Sciatic nerve (tissue), 2 donors: ENCODE results near the gene LMTK2. TPM values are rescaled to one million over a fixed set of nuclear protein-coding genes. Genes with fewer than 3 reads are reported as not detected.

Experiments used
- ATAC-seq: fragments of 200-7000 bp; cut with Tn5 transposase; one replicate; pipeline ENCODE4 v1.9.1; 2020; ENCODE audit warnings: mild to moderate bottlenecking, moderate library complexity
- DNase-seq: peaks from one replicate; pipeline ENCODE4 v3.0.0-alpha.2; 2020; ENCODE audit warnings: low spot score
- intact Hi-C: fragments of 100-400 bp; cut with DNase I; formaldehyde crosslinking; loops from one replicate; pipeline ENCODE4 v1.14.2; 2022
- total RNA-seq: library from RNA; stranded (reverse); fragmentation: NEBNext Ultra II Directional; extraction: Animal tissue kit (Norgen Biotek cat#: 25700); gene quantifications from one replicate; pipeline ENCODE4 v1.2.1, GENCODE V29; 2021
- donor health status: DM: no; HTN: no; CAD: no.
- donor health status: DM: no; HTN: no; CAD: no.

Gene LMTK2
- 14.5 TPM for total RNA-seq

GRCh38 chr7:98106647-98107312 lies at the start of gene LMTK2:
LMTK2 (plus strand) TSS chr7:98106862; CDS start chr7:98107178, 316 bp downstream.
- ATAC-seq (peak; percentile 100), DNase-seq (peak; percentile 98)
- intact Hi-C loops, result loop anchor here (5.0 kb wide), 1 partner anchor 61 kb away; no protein-coding TSS in a partner anchor

DNA sequence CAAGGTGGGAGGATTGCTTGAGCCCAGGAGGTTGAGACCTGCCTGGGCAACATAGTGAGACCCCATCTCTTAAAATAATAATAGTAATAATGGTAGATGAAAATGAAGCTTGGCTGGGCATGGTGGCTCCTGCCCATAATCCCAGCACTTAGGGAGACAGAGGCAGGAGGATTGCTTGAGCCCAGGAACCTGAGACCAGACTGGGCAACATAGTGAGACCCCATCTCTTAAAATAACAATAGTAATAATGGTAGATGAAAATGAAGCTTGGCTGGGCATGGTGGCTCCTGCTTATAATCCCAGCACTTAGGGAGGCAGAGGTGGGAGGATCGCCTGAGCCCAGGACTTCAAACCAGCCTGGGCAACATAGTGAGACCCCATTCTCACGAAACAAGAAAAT lies 49.5 kb upstream of the LMTK2 start:
- intact Hi-C loops, result no loop called here
- DNase-seq (no peak), ATAC-seq (no peak)

GRCh38 chr7:98058186-98058585 lies 48.5 kb upstream of the LMTK2 start:
- DNase-seq (no peak), ATAC-seq (no peak)
- intact Hi-C loops, result no loop called here

GRCh38 chr7:98064233-98064632 lies 42.4 kb upstream of the LMTK2 start:
- intact Hi-C loops, result no loop called here

GRCh38 chr7:98066208-98066607 lies 40.5 kb upstream of the LMTK2 start:
- no peak for ATAC-seq
- DNase-seq, result no peak
- intact Hi-C loops, result no loop called here

More at GRCh38 chr7:98064233-98064632, 42.4 kb upstream of the LMTK2 start:
- DNase-seq, result no peak
- ATAC-seq, result no peak

DNA sequence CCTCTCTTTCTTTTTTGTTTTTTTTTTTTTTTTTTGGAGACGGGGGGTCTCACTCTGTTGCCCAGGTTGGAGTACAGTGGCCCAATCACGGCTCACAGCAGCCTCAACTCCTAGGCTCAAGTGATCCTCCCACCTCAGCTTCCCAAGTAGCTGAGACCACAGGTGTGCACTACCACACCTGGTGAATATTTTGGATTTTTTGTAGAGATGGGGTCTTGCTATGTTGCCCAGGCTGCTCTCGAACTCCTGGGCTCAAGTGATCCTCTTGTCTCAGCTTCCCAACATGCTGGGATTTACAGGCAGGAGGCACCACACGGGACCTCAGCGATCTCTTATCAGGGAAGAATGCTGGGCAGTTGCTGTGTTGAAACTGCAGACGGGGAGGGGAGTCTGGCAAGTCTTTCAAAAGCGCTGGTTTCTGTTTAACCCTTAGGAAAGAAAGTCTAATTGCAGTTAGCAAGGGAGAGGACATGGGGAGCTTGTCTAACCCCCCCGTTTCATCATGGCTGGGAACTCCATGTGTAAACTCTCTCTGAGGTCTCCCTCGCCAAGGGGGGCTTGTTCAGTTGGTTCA lies 39.6 kb upstream of the LMTK2 start:
- no peak for DNase-seq
- no peak for ATAC-seq
- intact Hi-C loops, result no loop called here

DNA sequence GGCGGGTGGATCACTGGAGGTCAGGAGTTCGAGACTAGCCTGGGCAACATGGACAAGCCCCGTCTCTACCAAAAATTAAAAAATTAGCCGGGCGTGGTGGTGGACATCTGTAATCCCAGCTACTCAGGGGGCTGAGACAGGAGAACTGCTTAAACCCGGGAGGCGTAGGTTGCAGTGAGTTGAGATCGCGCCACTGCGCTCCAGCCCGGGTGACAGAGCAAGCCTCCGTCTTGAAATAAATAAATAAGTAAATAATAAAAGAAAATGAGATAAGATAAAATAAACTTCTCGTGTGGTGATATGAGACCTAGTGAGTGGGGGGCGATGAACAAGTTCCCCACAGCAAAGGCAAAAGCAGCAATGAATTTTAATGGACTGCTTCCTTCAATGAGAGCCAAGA lies 33.6 kb upstream of the LMTK2 start:
- DNase-seq (no peak), ATAC-seq (no peak)
- intact Hi-C loops, result no loop called here

GRCh38 chr7:98075801-98076200 lies 30.9 kb upstream of the LMTK2 start:
- DNase-seq, result no peak
- no peak for ATAC-seq
- intact Hi-C loops, result no loop called here

- no peak for DNase-seq
- ATAC-seq, result no peak
- intact Hi-C loops, result no loop called here
These were observed 28.9 kb upstream of the LMTK2 start for GRCh38 chr7:98077762-98078161.

DNA sequence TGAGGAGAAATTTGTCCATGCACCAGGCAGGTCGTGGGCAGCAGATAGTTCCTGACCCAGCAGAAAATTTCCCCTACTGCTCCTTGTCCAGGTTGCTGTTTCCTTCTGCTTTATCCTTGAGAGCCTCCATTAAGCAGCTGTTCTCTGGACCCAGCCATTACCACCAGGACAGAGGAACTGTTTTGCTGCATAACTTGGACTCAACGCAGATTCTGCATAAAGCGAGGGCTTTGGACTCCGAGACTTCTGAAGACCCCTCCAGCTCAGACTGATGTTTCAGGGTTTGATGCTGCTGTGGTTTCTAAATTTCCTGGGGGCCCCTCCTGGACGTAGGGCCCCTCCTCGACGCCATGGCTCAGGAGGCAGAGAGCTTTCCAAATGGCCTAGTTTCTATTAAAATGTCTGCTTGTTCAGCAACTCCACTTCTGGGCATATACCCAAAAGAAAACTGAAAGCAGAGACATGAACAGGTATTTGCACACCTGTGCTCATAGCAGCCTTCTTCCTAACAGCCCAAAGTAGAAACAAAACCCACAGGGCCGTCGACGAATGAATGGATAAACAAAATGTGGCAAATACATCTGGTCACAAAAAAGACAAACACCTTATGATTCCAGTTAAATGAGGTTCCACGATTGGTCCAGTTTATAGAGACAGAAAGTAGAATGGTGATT lies 28.3 kb upstream of the LMTK2 start:
- intact Hi-C loops, result no loop called here
- ATAC-seq (no peak), DNase-seq (no peak)

DNA sequence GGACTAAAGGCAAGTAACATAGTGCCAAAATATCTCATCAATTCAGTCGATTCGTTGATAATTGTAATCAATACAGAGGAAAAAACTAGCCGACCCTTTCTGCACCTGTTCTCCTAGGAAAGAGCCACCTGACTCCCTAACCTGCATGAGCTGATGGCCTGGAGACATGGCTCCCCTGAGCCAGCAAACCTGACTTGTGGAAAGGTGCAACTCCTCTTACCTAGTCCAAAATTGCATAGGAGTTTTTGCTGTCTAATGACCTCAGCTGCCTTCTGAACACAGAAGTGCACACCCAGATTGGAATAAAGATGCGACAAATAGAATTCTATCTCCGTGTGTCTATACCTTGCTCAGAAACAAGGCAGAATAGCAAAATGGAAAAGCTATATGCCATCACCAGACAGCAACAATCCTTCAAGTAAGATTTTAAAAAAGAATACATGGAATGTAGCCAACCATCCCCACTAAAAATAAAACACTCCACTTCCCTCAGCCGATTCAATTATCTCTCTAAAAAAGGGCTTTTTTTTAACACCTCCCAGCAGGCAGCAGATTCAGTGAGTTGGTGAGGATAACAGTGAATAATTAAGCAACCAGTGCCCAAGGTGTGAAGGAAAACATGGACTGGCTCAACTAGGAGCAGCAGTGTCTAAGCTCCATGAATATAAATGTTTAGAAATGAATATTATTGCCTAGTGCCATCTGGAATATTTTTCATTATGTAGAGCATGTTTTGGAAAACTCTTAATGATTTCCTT lies 26.6 kb upstream of the LMTK2 start:
- intact Hi-C loops, result loop anchor here (5.0 kb wide), 1 partner anchor 1182 kb away; no protein-coding TSS in a partner anchor
- no peak for DNase-seq
- ATAC-seq, result no peak

- intact Hi-C loops, result loop anchor here (5.0 kb wide), 1 partner anchor 1181 kb away; no protein-coding TSS in a partner anchor
- DNase-seq, result no peak
- ATAC-seq, result no peak
These were observed 25.3 kb upstream of the LMTK2 start for GRCh38 chr7:98081319-98081718.

DNA sequence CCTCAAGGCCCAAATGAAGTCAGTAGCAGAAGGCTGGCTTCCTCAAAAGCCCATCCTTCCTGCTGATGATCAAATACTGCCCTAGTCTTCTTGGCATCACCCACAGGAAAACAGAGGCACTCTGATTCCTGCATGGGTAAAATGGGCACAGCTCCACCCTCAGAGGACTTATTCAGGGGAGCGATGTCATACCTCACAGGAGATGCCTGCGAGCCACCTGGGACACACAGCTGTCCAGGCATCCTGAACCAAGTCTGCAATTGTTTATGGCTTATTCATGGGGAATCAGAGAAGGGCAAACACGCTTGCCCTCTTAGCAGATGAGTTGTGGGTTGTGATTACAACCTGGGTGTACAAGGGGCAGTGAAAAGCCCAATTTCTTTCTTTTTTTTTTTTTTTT lies 22.0 kb upstream of the LMTK2 start:
- no peak for ATAC-seq
- intact Hi-C loops, result loop anchor here (5.0 kb wide), 1 partner anchor 1178 kb away; no protein-coding TSS in a partner anchor
- DNase-seq, result no peak

DNA sequence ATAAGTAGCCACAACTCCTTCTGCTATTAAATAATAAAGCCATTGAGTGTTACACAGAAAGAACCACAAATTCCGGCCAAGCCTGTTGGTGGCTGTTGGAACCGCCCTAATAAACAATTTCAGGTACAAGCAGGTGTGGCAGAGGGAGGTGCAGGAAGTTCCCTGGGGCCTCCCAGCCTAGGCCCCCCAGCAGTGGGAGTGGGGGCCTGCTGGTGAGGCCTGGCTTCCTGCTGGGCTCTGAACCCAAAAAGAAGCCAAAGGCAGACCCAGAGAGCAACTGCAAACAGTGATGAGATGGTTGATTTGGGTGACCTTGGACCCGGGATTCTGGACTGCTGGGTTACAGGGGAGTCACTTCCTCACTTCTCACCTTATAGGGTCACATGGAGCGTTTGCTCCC lies 21.0 kb upstream of the LMTK2 start:
- intact Hi-C loops, result no loop called here
- no peak for ATAC-seq
- no peak for DNase-seq

DNA sequence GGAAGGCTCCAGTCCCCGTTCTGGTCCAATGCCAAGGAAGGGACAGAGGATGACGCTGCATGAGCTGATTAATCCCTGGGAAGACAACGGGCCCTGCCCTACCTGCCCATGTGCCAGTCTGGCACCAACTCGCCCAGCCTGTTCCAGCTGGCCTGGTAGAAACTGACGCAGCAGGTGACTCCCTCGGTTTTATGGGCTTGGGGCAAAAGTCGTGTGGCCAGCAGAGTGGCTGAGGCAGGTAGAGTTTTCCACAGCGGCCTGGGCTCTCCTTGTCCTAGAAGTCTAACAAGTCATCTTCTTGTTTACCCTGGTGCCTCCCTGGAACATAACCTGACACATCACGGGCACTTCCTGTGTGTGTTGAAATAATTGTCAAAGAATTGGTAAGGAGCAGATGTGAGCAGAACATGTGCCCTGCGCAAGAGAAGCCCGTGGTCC lies 20.4 kb upstream of the LMTK2 start:
- intact Hi-C loops, result no loop called here
- ATAC-seq, result no peak
- DNase-seq, result no peak

DNA sequence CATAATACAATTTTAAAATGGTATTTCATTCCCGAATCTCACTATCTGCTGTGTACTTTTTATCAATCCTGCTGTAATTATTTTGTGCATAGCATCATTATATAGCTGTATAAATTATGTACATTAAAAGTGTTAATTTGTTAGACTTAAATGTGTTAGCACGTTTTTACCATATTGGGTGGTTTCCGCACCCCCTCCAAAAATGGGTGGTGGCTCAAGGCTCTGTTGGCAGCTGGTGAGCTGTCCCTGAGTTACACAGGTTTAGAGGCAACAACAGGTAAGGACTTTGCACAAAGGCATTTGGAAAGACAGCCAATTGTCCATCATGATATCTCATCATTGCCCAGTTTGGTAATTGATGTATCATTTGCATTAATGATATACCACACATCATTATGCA lies 18.6 kb upstream of the LMTK2 start:
- ATAC-seq, result no peak
- intact Hi-C loops, result no loop called here
- DNase-seq, result no peak

DNA sequence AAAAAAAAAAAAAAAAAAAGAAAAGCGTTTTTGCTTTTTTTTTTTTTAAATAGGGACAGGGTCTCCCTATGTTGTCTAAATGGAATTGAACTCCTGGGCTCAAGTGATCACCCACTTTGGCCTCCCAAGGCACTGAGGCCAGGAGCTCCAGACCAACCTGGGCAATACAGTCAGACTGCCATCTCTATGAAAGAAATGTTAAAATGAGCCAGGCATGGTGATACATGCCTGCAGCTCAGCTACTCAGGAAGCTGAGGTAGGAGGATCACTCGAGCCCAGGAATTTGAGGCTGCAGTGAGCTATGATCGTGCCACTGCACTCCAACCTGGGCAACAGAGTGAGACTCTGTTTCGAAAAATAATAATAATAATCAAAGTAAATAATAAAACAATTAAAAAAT lies 16.5 kb upstream of the LMTK2 start:
- DNase-seq, result no peak
- ATAC-seq, result no peak
- intact Hi-C loops, result no loop called here

DNA sequence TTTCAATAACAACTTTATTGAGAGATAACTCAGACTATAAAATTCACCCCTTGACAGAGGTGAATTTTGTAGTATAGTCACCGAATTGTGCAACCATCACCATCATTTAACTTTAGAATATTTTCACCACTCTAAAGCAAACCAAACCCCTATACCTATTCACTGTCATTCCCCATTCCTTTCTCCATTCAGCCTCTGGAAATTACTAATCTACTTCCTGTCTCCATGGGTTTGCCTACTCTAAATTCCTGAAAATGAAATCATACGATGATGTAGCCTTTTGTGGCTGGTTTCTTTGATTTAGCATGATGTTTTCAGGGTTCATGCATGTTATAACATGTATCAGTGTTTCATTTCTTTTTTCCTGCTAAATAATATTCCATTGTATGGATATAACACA lies 15.6 kb upstream of the LMTK2 start:
- DNase-seq, result no peak
- intact Hi-C loops, result no loop called here
- ATAC-seq, result no peak

GRCh38 chr7:98091523-98091922 lies 15.1 kb upstream of the LMTK2 start:
- no peak for ATAC-seq
- no peak for DNase-seq
- intact Hi-C loops, result no loop called here
